ENCODE data around the gene CDO1.

GRCh38 chr5:115849258-115849798 lies 32.9 kb upstream of the CDO1 start:
- TF ChIP-seq RFX5 (IDR thresholded peaks at IDR 0.05; ENCODE audit: borderline replicate concordance, low read depth, low read length): no peak
- TF ChIP-seq, protein P1, sequence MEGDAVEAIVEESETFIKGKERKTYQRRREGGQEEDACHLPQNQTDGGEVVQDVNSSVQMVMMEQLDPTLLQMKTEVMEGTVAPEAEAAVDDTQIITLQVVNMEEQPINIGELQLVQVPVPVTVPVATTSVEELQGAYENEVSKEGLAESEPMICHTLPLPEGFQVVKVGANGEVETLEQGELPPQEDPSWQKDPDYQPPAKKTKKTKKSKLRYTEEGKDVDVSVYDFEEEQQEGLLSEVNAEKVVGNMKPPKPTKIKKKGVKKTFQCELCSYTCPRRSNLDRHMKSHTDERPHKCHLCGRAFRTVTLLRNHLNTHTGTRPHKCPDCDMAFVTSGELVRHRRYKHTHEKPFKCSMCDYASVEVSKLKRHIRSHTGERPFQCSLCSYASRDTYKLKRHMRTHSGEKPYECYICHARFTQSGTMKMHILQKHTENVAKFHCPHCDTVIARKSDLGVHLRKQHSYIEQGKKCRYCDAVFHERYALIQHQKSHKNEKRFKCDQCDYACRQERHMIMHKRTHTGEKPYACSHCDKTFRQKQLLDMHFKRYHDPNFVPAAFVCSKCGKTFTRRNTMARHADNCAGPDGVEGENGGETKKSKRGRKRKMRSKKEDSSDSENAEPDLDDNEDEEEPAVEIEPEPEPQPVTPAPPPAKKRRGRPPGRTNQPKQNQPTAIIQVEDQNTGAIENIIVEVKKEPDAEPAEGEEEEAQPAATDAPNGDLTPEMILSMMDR (IDR thresholded peaks at IDR 0.05; ENCODE audit: control extremely low read depth in 1 of 3, insufficient read depth in 1 of 3, low read depth in 1 of 3, low read length in 3 of 3): no peak
